H9 (cell line): ENCODE results near the gene MEGF9. TPM values are rescaled to one million over a fixed set of nuclear protein-coding genes. Genes with fewer than 3 reads are reported as not detected.
"Not testable (repeated sequence)": the region's sequence is repeated elsewhere in the genome, so short reads cannot be mapped to it uniquely, and the experiment has no call there.

Experiments
- DNase-seq: peaks from one replicate; pipeline ENCODE4 v3.0.0-alpha.2; 2017
- H2AFZ ChIP-seq: one replicate; pipeline ENCODE4 v1.6.1; 2013; ENCODE audit warnings: mild to moderate bottlenecking, low read length, control low read depth, moderate library complexity
- H2AK5ac ChIP-seq: 2 replicates; pipeline ENCODE4 v1.6.1; 2013; ENCODE audit warnings: low read length, control low read depth, mixed read lengths; ENCODE audit not compliant: insufficient read length
- H2BK120ac ChIP-seq: one replicate; pipeline ENCODE4 v1.6.1; 2013; ENCODE audit warnings: low read depth, mild to moderate bottlenecking, low read length, control low read depth, inconsistent platforms; ENCODE audit not compliant: poor library complexity, severe bottlenecking
- H2BK12ac ChIP-seq: 2 replicates; pipeline ENCODE4 v1.6.1; 2013; ENCODE audit warnings: low read length, control low read depth, mixed read lengths, low read depth; ENCODE audit not compliant: insufficient read length
- H2BK15ac ChIP-seq: 2 replicates; pipeline ENCODE4 v1.6.1; 2013; ENCODE audit warnings: low read depth, low read length, control low read depth
- H2BK20ac ChIP-seq: one replicate; pipeline ENCODE4 v1.6.1; 2013; ENCODE audit warnings: low read depth, mild to moderate bottlenecking, low read length, control low read depth, inconsistent platforms; ENCODE audit not compliant: poor library complexity, severe bottlenecking
- H2BK5ac ChIP-seq: 2 replicates; pipeline ENCODE4 v1.6.1; 2013; ENCODE audit warnings: low read length, control low read depth, mixed read lengths; ENCODE audit not compliant: insufficient read length
- H3K14ac ChIP-seq: 2 replicates; pipeline ENCODE4 v1.6.1; 2013; ENCODE audit warnings: low read length, control low read depth; ENCODE audit not compliant: insufficient read depth
- H3K18ac ChIP-seq: 2 replicates; pipeline ENCODE4 v1.6.1; 2013; ENCODE audit warnings: low read depth, mild to moderate bottlenecking, mixed read lengths, low read length, control low read depth; ENCODE audit not compliant: insufficient read length
- H3K23ac ChIP-seq: 2 replicates; pipeline ENCODE4 v1.6.1; 2013; ENCODE audit warnings: low read length, control low read depth, mixed read lengths, low read depth; ENCODE audit not compliant: insufficient read length
- H3K23me2 ChIP-seq: 2 replicates; pipeline ENCODE4 v1.6.1; 2013; ENCODE audit warnings: low read depth, mild to moderate bottlenecking, mixed read lengths, low read length, control low read depth; ENCODE audit not compliant: insufficient read length, poor library complexity, severe bottlenecking
- H3K27ac ChIP-seq: 2 replicates; pipeline ENCODE4 v1.5.1; 2013; ENCODE audit warnings: low read length, control low read depth, mixed read lengths, low read depth; ENCODE audit not compliant: insufficient read length
- H3K27me3 ChIP-seq: 2 replicates; pipeline ENCODE4 v1.6.1; 2013; ENCODE audit warnings: low read length, control low read depth, inconsistent platforms; ENCODE audit not compliant: insufficient read depth
- H3K4ac ChIP-seq: 2 replicates; pipeline ENCODE4 v1.6.1; 2013; ENCODE audit warnings: low read depth, mild to moderate bottlenecking, control low read depth, inconsistent platforms, low read length, moderate library complexity
- H3K4me1 ChIP-seq: 2 replicates; pipeline ENCODE4 v1.6.1; 2013; ENCODE audit warnings: low read length, control low read depth, inconsistent platforms; ENCODE audit not compliant: insufficient read depth
- H3K4me2 ChIP-seq: 2 replicates; pipeline ENCODE4 v1.6.1; 2013; ENCODE audit warnings: low read length, control low read depth, mixed read lengths; ENCODE audit not compliant: insufficient read length, insufficient read depth
- H3K56ac ChIP-seq: 2 replicates; pipeline ENCODE4 v1.6.1; 2013; ENCODE audit warnings: low read depth, mild to moderate bottlenecking, mixed read lengths, low read length, control low read depth; ENCODE audit not compliant: insufficient read length
- H3K79me1 ChIP-seq: 2 replicates; pipeline ENCODE4 v1.6.1; 2013; ENCODE audit warnings: low read depth, mild to moderate bottlenecking, moderate library complexity, low read length, control low read depth, inconsistent platforms; ENCODE audit not compliant: insufficient read depth, poor library complexity, severe bottlenecking
- H3K79me2 ChIP-seq: 2 replicates; pipeline ENCODE4 v1.6.1; 2013; ENCODE audit warnings: low read length, control low read depth, inconsistent platforms; ENCODE audit not compliant: insufficient read depth
- H3K9ac ChIP-seq: 2 replicates; pipeline ENCODE4 v1.6.1; 2013; ENCODE audit warnings: low read length, control low read depth, mixed read lengths; ENCODE audit not compliant: insufficient read length; ENCODE audit errors: extremely low read depth
- H3K9me3 ChIP-seq: one replicate; pipeline ENCODE4 v1.6.1; 2013; ENCODE audit warnings: low read depth, low read length, inconsistent platforms; ENCODE audit not compliant: control insufficient read depth
- H3T11ph ChIP-seq: one replicate; pipeline ENCODE4 v1.6.1; 2013; ENCODE audit warnings: mild to moderate bottlenecking, low read length, control low read depth, inconsistent platforms
- H4K20me1 ChIP-seq: one replicate; pipeline ENCODE4 v1.6.1; 2013; ENCODE audit not compliant: control insufficient read depth, insufficient read length, insufficient read depth
- H4K5ac ChIP-seq: 2 replicates; pipeline ENCODE4 v1.6.1; 2013; ENCODE audit warnings: low read depth, mild to moderate bottlenecking, mixed read lengths, low read length, control low read depth; ENCODE audit not compliant: insufficient read length
- H4K8ac ChIP-seq: replicated peaks from 2 replicates; pipeline ENCODE4 v1.6.1; 2013; ENCODE audit warnings: low read length, control low read depth, mixed read lengths, low read depth; ENCODE audit not compliant: insufficient read length
- H4K91ac ChIP-seq: 2 replicates; pipeline ENCODE4 v1.6.1; 2013; ENCODE audit warnings: low read depth, mild to moderate bottlenecking, moderate library complexity, mixed read lengths, low read length, control low read depth; ENCODE audit not compliant: insufficient read length
- H3K27ac Mint-ChIP-seq, 3 experiments: 2 replicates in 2 of 3; 3 replicates in 1 of 3; pipeline ENCODE4 v1.8.0; 2020 to 2021; ENCODE audit warnings: mixed read lengths in 3 of 3, mild to moderate bottlenecking in 1 of 3, moderate library complexity in 1 of 3
- H3K27me3 Mint-ChIP-seq: 2 replicates; pipeline ENCODE4 v1.8.0; 2021; ENCODE audit warnings: low read depth, mild to moderate bottlenecking, moderate library complexity, mixed read lengths
- H3K36me3 Mint-ChIP-seq, 3 experiments: 2 replicates in 2 of 3; 3 replicates in 1 of 3; pipeline ENCODE4 v1.8.0; 2020 to 2021; ENCODE audit warnings: low read depth in 3 of 3, mixed read lengths in 3 of 3; ENCODE audit not compliant: insufficient read depth in 1 of 3
- H3K4me1 Mint-ChIP-seq, 2 experiments: 2 replicates each; pipeline ENCODE4 v1.8.0; 2020; ENCODE audit warnings: mixed read lengths in 2 of 2
- H3K4me3 Mint-ChIP-seq, 2 experiments: 2 replicates in 1 of 2; 3 replicates in 1 of 2; pipeline ENCODE4 v1.8.0; 2020 to 2021; ENCODE audit warnings: mild to moderate bottlenecking in 2 of 2, mixed read lengths in 2 of 2, moderate library complexity in 1 of 2
- H3K9me3 Mint-ChIP-seq, 2 experiments: 2 replicates in 1 of 2; 3 replicates in 1 of 2; pipeline ENCODE4 v1.8.0; 2020; ENCODE audit warnings: mild to moderate bottlenecking in 2 of 2, mixed read lengths in 2 of 2, moderate library complexity in 1 of 2
- WGBS: extraction: QIAGEN DNeasy Blood & Tissue Kit; methylation state at CpG from one replicate; pipeline ENCODE4 v1.1.7; 2013; ENCODE audit warnings: missing lambda C conversion rate, low lambda C conversion rate, mixed read lengths; ENCODE audit not compliant: insufficient read length; ENCODE audit errors: extremely low coverage; 5-methylcytosine and 5-hydroxymethylcytosine counted together
- total RNA-seq: library from RNA; stranded (reverse); gene quantifications from 2 replicates; pipeline ENCODE4 v1.2.1, GENCODE V29; 2021
- TF ChIP-seq, protein P1 (sequence below): fragments of 200-600 bp; sonication (generic); conservative IDR thresholded peaks from 3 replicates; pipeline ENCODE4 v1.8.0; 2021; ENCODE audit warnings: antibody characterized with exemption, mild to moderate bottlenecking

Gene MEGF9
- total RNA-seq, 1 experiment from 2014 or later = 0.94 TPM

DNA sequence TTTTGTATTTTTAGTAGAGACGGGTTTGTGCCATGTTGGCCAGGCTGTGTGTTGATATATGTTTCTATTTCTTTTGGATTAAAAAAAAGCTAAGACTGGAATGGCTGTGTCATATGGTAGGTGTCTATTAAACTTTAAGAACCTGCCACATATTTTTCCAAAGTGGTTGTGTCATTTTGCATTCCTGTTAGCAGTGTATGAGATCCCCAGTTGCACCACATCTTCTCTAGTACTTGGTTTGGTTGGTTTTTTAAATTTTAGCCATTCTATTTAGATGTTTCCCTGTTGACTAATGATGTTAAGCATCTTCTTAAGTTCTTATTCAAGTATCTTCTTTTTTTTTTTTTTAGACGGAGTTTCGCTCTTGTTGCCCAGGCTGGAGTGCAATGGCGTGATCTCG, 36.2 kb upstream of the MEGF9 start:
- no peak overlapping the region for H2BK15ac ChIP-seq
- no peak overlapping the region for H3K23ac ChIP-seq
- no peaks in the 10 kb centered on the region for H3K9me3 ChIP-seq
- H3K14ac ChIP-seq = no peak overlapping the region
- H3K36me3 Mint-ChIP-seq = peaks cover 2 to 5% (median 2%) of the 10 kb centered on the region in 3 experiments; a peak in 5 of 7 replicates
- H2AFZ ChIP-seq = no peak overlapping the region
- H2BK12ac ChIP-seq = no peak overlapping the region
- no peaks in the 10 kb centered on the region for H4K20me1 ChIP-seq
- peaks cover 4 to 7% of the 10 kb centered on the region in 2 experiments; a peak in 3 of 5 replicates for H3K9me3 Mint-ChIP-seq
- H4K8ac ChIP-seq = no peak overlapping the region
- no peak overlapping the region for H4K91ac ChIP-seq
- H2BK5ac ChIP-seq = no peak overlapping the region
- H3K4me1 ChIP-seq = no peaks in the 10 kb centered on the region
- H3K9ac ChIP-seq = no peak overlapping the region
- no peak overlapping the region for H3K18ac ChIP-seq
- no peaks in the 10 kb centered on the region for H3K79me2 ChIP-seq
- TF ChIP-seq, protein P1, sequence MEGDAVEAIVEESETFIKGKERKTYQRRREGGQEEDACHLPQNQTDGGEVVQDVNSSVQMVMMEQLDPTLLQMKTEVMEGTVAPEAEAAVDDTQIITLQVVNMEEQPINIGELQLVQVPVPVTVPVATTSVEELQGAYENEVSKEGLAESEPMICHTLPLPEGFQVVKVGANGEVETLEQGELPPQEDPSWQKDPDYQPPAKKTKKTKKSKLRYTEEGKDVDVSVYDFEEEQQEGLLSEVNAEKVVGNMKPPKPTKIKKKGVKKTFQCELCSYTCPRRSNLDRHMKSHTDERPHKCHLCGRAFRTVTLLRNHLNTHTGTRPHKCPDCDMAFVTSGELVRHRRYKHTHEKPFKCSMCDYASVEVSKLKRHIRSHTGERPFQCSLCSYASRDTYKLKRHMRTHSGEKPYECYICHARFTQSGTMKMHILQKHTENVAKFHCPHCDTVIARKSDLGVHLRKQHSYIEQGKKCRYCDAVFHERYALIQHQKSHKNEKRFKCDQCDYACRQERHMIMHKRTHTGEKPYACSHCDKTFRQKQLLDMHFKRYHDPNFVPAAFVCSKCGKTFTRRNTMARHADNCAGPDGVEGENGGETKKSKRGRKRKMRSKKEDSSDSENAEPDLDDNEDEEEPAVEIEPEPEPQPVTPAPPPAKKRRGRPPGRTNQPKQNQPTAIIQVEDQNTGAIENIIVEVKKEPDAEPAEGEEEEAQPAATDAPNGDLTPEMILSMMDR = no peak
- no peak overlapping the region for H3K56ac ChIP-seq
- no peak overlapping the region for H3K4me2 ChIP-seq
- H2BK20ac ChIP-seq = no peak overlapping the region
- no peak overlapping the region for H2BK120ac ChIP-seq
- no peak for DNase-seq
- no peak overlapping the region for H3K27ac Mint-ChIP-seq
- H3K4ac ChIP-seq = no peak overlapping the region
- no peak overlapping the region for H4K5ac ChIP-seq
- no peaks in the 10 kb centered on the region for H3K27me3 ChIP-seq
- peaks cover 2 to 6% of the 10 kb centered on the region in 2 experiments for H3K4me1 Mint-ChIP-seq
- no peak overlapping the region for H2AK5ac ChIP-seq
- no peak overlapping the region for H3K4me3 Mint-ChIP-seq
- H3K27me3 Mint-ChIP-seq = peaks cover 2% of the 10 kb centered on the region
- no peak overlapping the region for H3K27ac ChIP-seq
- no CpG with 5 or more reads among the region's 5 CpGs for WGBS
- H3T11ph ChIP-seq = no peak overlapping the region
- no peaks in the 10 kb centered on the region for H3K23me2 ChIP-seq
- no peaks in the 10 kb centered on the region for H3K79me1 ChIP-seq

DNA sequence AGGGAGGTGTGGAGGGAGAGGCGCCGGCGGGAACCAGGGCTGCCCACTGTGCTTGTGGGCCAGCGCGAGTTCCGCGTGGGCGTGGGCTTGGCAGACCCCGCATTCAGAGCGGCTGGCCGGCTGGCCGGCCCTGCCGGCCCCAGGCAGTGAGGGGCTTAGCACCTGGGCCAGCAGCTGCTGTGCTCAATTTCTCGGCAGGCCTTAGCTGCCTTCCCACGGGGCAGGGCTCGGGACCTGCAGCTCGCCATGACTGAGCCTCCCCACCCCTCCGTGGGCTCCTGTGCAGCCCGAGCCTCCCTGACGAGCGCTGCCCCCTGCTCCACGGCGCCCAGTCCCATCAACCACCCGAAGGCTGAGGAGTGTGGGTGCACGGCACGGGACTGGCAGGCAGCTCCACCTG, 32.1 kb upstream of the MEGF9 start:
- H3K14ac ChIP-seq, H3K4me3 Mint-ChIP-seq, H2AK5ac ChIP-seq, H3K23me2 ChIP-seq, H2BK12ac ChIP-seq, H3K79me2 ChIP-seq, H3K9me3 Mint-ChIP-seq, H3K56ac ChIP-seq, H2BK120ac ChIP-seq, H3K23ac ChIP-seq, H3K18ac ChIP-seq, H4K20me1 ChIP-seq, H2BK15ac ChIP-seq, H3K36me3 Mint-ChIP-seq, H2BK20ac ChIP-seq, DNase-seq, H2BK5ac ChIP-seq, H3K9ac ChIP-seq, H3K9me3 ChIP-seq, H3K4me1 Mint-ChIP-seq, H4K8ac ChIP-seq, H3K4me1 ChIP-seq, H3K27me3 ChIP-seq, H3K4ac ChIP-seq, H3K27ac Mint-ChIP-seq, H4K91ac ChIP-seq, H3T11ph ChIP-seq, H2AFZ ChIP-seq, H3K27ac ChIP-seq, H3K27me3 Mint-ChIP-seq, H3K79me1 ChIP-seq, H3K4me2 ChIP-seq, H4K5ac ChIP-seq: not testable (repeated sequence)
- no CpG with 5 or more reads among the region's 26 CpGs for whole genome bisulfite sequencing
